Stomach (tissue), 9 donors: ENCODE results near the gene RBM38. TPM values are rescaled to one million over a fixed set of nuclear protein-coding genes. Genes with fewer than 3 reads are reported as not detected.

Experiments
- DNase-seq, 2 donors: peaks; one replicate each; pipeline versions ENCODE4 v3.0.0 to v3.0.0-alpha.2; 2013 to 2019
- H3K27ac ChIP-seq, 5 donors: fragments of 200-600 bp in 4 of 5; sonication (generic) in 4 of 5; one replicate each; pipeline ENCODE4 v1.5.1; 2013 to 2019; ENCODE audit warnings: mild to moderate bottlenecking in 1 of 5, moderate library complexity in 1 of 5
- H3K27me3 ChIP-seq, 3 donors: fragments of 200-600 bp; sonication (generic); one replicate each; pipeline ENCODE4 v1.5.1; 2017 to 2019; ENCODE audit warnings: mixed run types in 1 of 3
- H3K36me3 ChIP-seq, 4 donors: fragments of 200-600 bp; sonication (generic); 1 replicate in 3 of 4; 2 replicates in 1 of 4; pipeline ENCODE4 v1.5.1; 2016 to 2019
- H3K4me1 ChIP-seq, 4 donors: fragments of 200-600 bp; sonication (generic); one replicate each; pipeline ENCODE4 v1.5.1; 2016 to 2019
- H3K4me3 ChIP-seq, 4 donors: fragments of 200-600 bp; sonication (generic) in 3 of 4; one replicate each; pipeline ENCODE4 v1.5.1; 2016 to 2019; ENCODE audit warnings: mild to moderate bottlenecking in 1 of 4
- H3K9me3 ChIP-seq, 4 donors: fragments of 200-600 bp; sonication (generic); one replicate each; pipeline ENCODE4 v1.5.1; 2016 to 2019
- CTCF ChIP-seq, 7 experiments: fragments of 450-650 bp in 4 of 7; fragments of 200-600 bp in 3 of 7; sonication (generic) in 3 of 7; IDR thresholded peaks; one replicate each; pipeline ENCODE4 v1.5.1; 2016 to 2019; ENCODE audit warnings: antibody characterized with exemption in 7 of 7, control low read depth in 2 of 7, mild to moderate bottlenecking in 1 of 7
- EP300 ChIP-seq: sonication (generic); formaldehyde crosslinking; IDR thresholded peaks from one replicate; pipeline ENCODE4 v1.6.1; 2017; ENCODE audit warnings: antibody characterized with exemption
- POLR2A ChIP-seq, 4 donors: fragments of 450-650 bp; IDR thresholded peaks; one replicate each; pipeline ENCODE4 v1.6.1; 2016; ENCODE audit warnings: antibody characterized with exemption in 4 of 4, control low read depth in 2 of 4, mild to moderate bottlenecking in 1 of 4, moderate library complexity in 1 of 4
- POLR2AphosphoS5 ChIP-seq, 3 donors: sonication (generic); formaldehyde crosslinking; IDR thresholded peaks; one replicate each; pipeline ENCODE4 v1.6.1; 2016; ENCODE audit warnings: antibody characterized with exemption in 3 of 3
- WGBS, 5 donors: extraction: QIAGEN DNeasy Blood & Tissue Kit in 3 of 5; methylation state at CpG; one replicate each; pipeline versions ENCODE4 v1.1.5 to v1.1.7; 2013 to 2018; 5-methylcytosine and 5-hydroxymethylcytosine counted together
- intact Hi-C: fragments of 100-400 bp; cut with DNase I; formaldehyde crosslinking; loops from one replicate; pipeline ENCODE4 v1.15.1; 2023; ENCODE audit warnings: low total_unique reads
- polyA plus RNA-seq, 3 donors: library from polyadenylated mRNA; stranded (reverse); fragments of 200-250 nt; gene quantifications; one replicate each; pipeline ENCODE4 v1.2.3, GENCODE V29; 2013
- total RNA-seq, 5 donors: library from RNA; depleted of rRNA; stranded (reverse); fragments of >200 nt; gene quantifications; one replicate each; pipeline versions ENCODE4 v1.1.0 to v1.2.3, GENCODE V29; 2014 to 2016
- donor health status: healthy with polysubstance abuse.
- donor health status: Bipolar disorder and iron deficiency.
- donor health status: healthy.

Gene RBM38
- total and polyA plus RNA-seq, 8 donors, result 5.3 to 37.8 (median 16.4) TPM

GRCh38 chr20:57444394-57445048 is 53.3 kb downstream of the RBM38 start:
- Histone ChIP-seq H3K9me3 (no peaks in the 10 kb centered on the region), H3K4me3 (no peak overlapping the region), H3K4me1 (peaks cover 28 to 55% (median 36%) of the 10 kb centered on the region in 4 donors), H3K27ac (peak overlapping the region in 3 of 5 donors; percentile 80 to 93 (median 86)), H3K27me3 (no peaks in the 10 kb centered on the region), H3K36me3 (no peaks in the 10 kb centered on the region)
- 70 to 86% (median 80%) methylated on average over 15 to 16 of the region's 16 CpGs for WGBS, 5 donors
- intact Hi-C loops, result no loop called here
- no peak for TF ChIP-seq EP300
- no peak for TF ChIP-seq CTCF (IDR thresholded peaks at IDR 0.05)
- no peak for TF ChIP-seq POLR2A (IDR thresholded peaks at IDR 0.05)
- TF ChIP-seq POLR2AphosphoS5 (IDR thresholded peaks at IDR 0.05), result no peak
- DNase-seq, result no peak

- peak in 1 of 2 donors; percentile 75 for DNase-seq
Measured at GRCh38 chr20:57445298-57445697, 54.1 kb downstream of the RBM38 start.

GRCh38 chr20:57445774-57446173 is 54.6 kb downstream of the RBM38 start:
- Histone ChIP-seq H3K27ac (peak overlapping the region in 3 of 5 donors; percentile 33 to 93 (median 86)), H3K36me3 (no peaks in the 10 kb centered on the region), H3K4me1 (peaks cover 16 to 55% (median 35%) of the 10 kb centered on the region in 4 donors), H3K9me3 (no peaks in the 10 kb centered on the region), H3K4me3 (no peak overlapping the region), H3K27me3 (no peaks in the 10 kb centered on the region)
- TF ChIP-seq CTCF (IDR thresholded peaks at IDR 0.05) (no peak), POLR2AphosphoS5 (IDR thresholded peaks at IDR 0.05) (no peak), EP300 (no peak), POLR2A (IDR thresholded peaks at IDR 0.05) (no peak)
- intact Hi-C loops, result no loop called here
- WGBS, 5 donors, result 72 to 89% (median 88%) methylated on average over 3 of the region's 3 CpGs
- DNase-seq, result no peak

More at GRCh38 chr20:57445298-57445697, 54.1 kb downstream of the RBM38 start:
- 64 to 78% (median 73%) methylated on average over 10 of the region's 10 CpGs for WGBS, 5 donors
- peaks cover 21 to 55% (median 35%) of the 10 kb centered on the region in 4 donors for H3K4me1 ChIP-seq
- H3K27me3 ChIP-seq, result no peaks in the 10 kb centered on the region
- no peaks in the 10 kb centered on the region for H3K9me3 ChIP-seq
- peak overlapping the region in 3 of 5 donors; percentile 80 to 93 (median 86) for H3K27ac ChIP-seq
- TF ChIP-seq POLR2A (IDR thresholded peaks at IDR 0.05) (no peak), EP300 (peak; percentile 63), POLR2AphosphoS5 (IDR thresholded peaks at IDR 0.05) (peak in 2 of 3 donors; percentile 57 to 76), CTCF (IDR thresholded peaks at IDR 0.05) (no peak)
- no peaks in the 10 kb centered on the region for H3K36me3 ChIP-seq
- intact Hi-C loops, result no loop called here
- no peak overlapping the region for H3K4me3 ChIP-seq

GRCh38 chr20:57448764-57449354 is 57.7 kb downstream of the RBM38 start:
- no peak overlapping the region for H3K27ac ChIP-seq
- WGBS, 5 donors, result 88 to 95% (median 91%) methylated on average over 9 of the region's 9 CpGs

More at GRCh38 chr20:57448764-57449354, 57.7 kb downstream of the RBM38 start:
- no peak for DNase-seq
- intact Hi-C loops, result no loop called here
- no peaks in the 10 kb centered on the region for H3K9me3 ChIP-seq
- TF ChIP-seq POLR2A (IDR thresholded peaks at IDR 0.05) (no peak), CTCF (IDR thresholded peaks at IDR 0.05) (no peak), EP300 (no peak), POLR2AphosphoS5 (IDR thresholded peaks at IDR 0.05) (no peak)
- H3K4me3 ChIP-seq, result no peak overlapping the region
- no peaks in the 10 kb centered on the region for H3K36me3 ChIP-seq
- H3K27me3 ChIP-seq, result peaks cover 0 to 5% (median 0%) of the 10 kb centered on the region in 3 donors
- H3K4me1 ChIP-seq, result peaks cover 0 to 36% (median 20%) of the 10 kb centered on the region in 4 donors
